Measurements from ENCODE around the gene HARBI1.

HARBI1 gene

GRCh38 chr11:46630237-46630636, 13.2 kb upstream of the HARBI1 start:
- Histone ChIP-seq H3K4me2 (ENCODE audit: low read length) (no peak overlapping the region), H3K4me1 (ENCODE audit: control insufficient read depth, low read length) (no peaks in the 10 kb centered on the region), H3K36me3 (ENCODE audit: control insufficient read depth, low read length) (peaks cover 14% of the 10 kb centered on the region), H3K27me3 (ENCODE audit: control insufficient read depth, low read length) (no peaks in the 10 kb centered on the region), H3K27ac (ENCODE audit: low read depth, low read length) (no peak overlapping the region), H3F3A (ENCODE audit: control insufficient read depth, insufficient read depth) (no peaks in the 10 kb centered on the region), H3K9me3 (ENCODE audit: control insufficient read depth, insufficient read depth, low read length) (no peaks in the 10 kb centered on the region), H3K4me3 (ENCODE audit: low read length) (no peak overlapping the region), H3K79me2 (ENCODE audit: control insufficient read depth, low read length) (peaks cover 6% of the 10 kb centered on the region; the same call in 1 of the 2 replicates), H3K9me2 (replicated peaks; ENCODE audit: control insufficient read depth, low read length) (no peaks in the 10 kb centered on the region), H4K20me1 (ENCODE audit: control insufficient read depth, insufficient read depth, low read depth, low read length) (no peaks in the 10 kb centered on the region)
- TF ChIP-seq CTCF (IDR thresholded peaks at IDR 0.05; ENCODE audit: low read depth, low read length, poor library complexity, severe bottlenecking) (no peak), EZH2phosphoT487 (IDR thresholded peaks at IDR 0.05; ENCODE audit: borderline replicate concordance, low read length) (no peak)

DNA sequence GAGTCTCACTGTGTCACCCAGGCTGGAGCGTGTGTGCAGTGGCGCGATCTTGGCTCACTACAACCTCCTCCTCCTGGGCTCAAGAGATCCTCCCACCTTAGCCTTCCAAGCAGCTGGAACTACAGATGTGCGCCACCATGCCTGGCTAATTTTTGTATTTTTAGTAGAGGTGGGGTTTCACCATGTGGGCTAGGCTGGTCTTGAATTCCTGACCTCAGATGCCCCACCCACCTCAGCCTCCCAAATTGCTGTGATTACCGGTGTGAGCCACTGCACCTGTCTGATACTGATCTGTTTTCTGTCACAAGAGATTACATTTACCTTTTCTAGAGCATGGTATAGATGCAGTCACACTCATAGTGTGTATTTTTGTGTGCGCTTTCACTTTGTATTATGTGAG, 11.9 kb upstream of the HARBI1 start:
- H3K9me3 ChIP-seq (ENCODE audit: control insufficient read depth, insufficient read depth, low read length), result no peaks in the 10 kb centered on the region
- H3K9me2 ChIP-seq (replicated peaks; ENCODE audit: control insufficient read depth, low read length), result no peaks in the 10 kb centered on the region
- peaks cover 21% of the 10 kb centered on the region for H3K36me3 ChIP-seq (ENCODE audit: control insufficient read depth, low read length)
- H3K4me2 ChIP-seq (ENCODE audit: low read length), result no peak overlapping the region
- H4K20me1 ChIP-seq (ENCODE audit: control insufficient read depth, insufficient read depth, low read depth, low read length), result peaks cover 4% of the 10 kb centered on the region; the same call in 1 of the 2 replicates
- H3K27me3 ChIP-seq (ENCODE audit: control insufficient read depth, low read length), result no peaks in the 10 kb centered on the region
- H3K79me2 ChIP-seq (ENCODE audit: control insufficient read depth, low read length), result peaks cover 15% of the 10 kb centered on the region
- H3K4me1 ChIP-seq (ENCODE audit: control insufficient read depth, low read length), result no peaks in the 10 kb centered on the region
- no peak overlapping the region for H3K4me3 ChIP-seq (ENCODE audit: low read length)
- no peak for TF ChIP-seq CTCF (IDR thresholded peaks at IDR 0.05; ENCODE audit: low read depth, low read length, poor library complexity, severe bottlenecking)
- no peak for TF ChIP-seq EZH2phosphoT487 (IDR thresholded peaks at IDR 0.05; ENCODE audit: borderline replicate concordance, low read length)
- H3K27ac ChIP-seq (ENCODE audit: low read depth, low read length), result no peak overlapping the region
- no peaks in the 10 kb centered on the region for H3F3A ChIP-seq (ENCODE audit: control insufficient read depth, insufficient read depth)

DNA sequence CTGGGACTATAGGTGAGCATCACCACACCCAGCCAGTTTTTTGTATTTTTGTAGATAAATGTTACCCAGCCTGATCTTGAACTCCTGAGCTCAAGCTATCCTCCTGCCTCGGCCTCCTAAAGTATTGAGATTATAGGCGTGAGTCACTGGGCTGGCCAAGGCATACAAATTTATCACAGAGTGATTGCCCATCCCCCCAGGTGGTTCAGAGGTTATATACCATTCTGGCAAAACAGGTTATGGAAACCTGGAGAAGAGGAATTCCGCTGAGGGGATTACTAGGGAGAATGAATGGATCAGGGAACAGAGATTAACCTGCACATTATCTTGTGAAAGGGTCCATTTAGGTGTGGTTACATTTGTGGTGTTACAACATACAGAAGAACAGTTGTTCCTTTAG, 8.4 kb upstream of the HARBI1 start:
- no peaks in the 10 kb centered on the region for H3K4me1 ChIP-seq (ENCODE audit: control insufficient read depth, low read length)
- H3K79me2 ChIP-seq (ENCODE audit: control insufficient read depth, low read length), result peaks cover 37% of the 10 kb centered on the region
- no peaks in the 10 kb centered on the region for H3K9me3 ChIP-seq (ENCODE audit: control insufficient read depth, insufficient read depth, low read length)
- peaks cover 4% of the 10 kb centered on the region; the same call in 1 of the 2 replicates for H4K20me1 ChIP-seq (ENCODE audit: control insufficient read depth, insufficient read depth, low read depth, low read length)
- H3K36me3 ChIP-seq (ENCODE audit: control insufficient read depth, low read length), result peaks cover 24% of the 10 kb centered on the region
- H3F3A ChIP-seq (ENCODE audit: control insufficient read depth, insufficient read depth), result no peaks in the 10 kb centered on the region
- no peaks in the 10 kb centered on the region for H3K27me3 ChIP-seq (ENCODE audit: control insufficient read depth, low read length)
- H3K4me3 ChIP-seq (ENCODE audit: low read length), result no peak overlapping the region
- TF ChIP-seq CTCF (IDR thresholded peaks at IDR 0.05; ENCODE audit: low read depth, low read length, poor library complexity, severe bottlenecking) (no peak), EZH2phosphoT487 (IDR thresholded peaks at IDR 0.05; ENCODE audit: borderline replicate concordance, low read length) (no peak)
- H3K4me2 ChIP-seq (ENCODE audit: low read length), result no peak overlapping the region
- H3K9me2 ChIP-seq (replicated peaks; ENCODE audit: control insufficient read depth, low read length), result no peaks in the 10 kb centered on the region
- no peak overlapping the region for H3K27ac ChIP-seq (ENCODE audit: low read depth, low read length)

All from DOHH2 (cell line).